A204.1 (cell line): Measurements from ENCODE around the gene SLC5A1.

Source experiments
- FAIRE-seq: peaks from 2 replicates; lab custom pipeline; 2012; peaks lifted over from hg19 to GRCh38; lab: Jason Lieb, UNC

SLC5A1 gene

GRCh38 chr22:32050678-32051515 is 7.8 kb downstream of the SLC5A1 start:
- no peak for FAIRE-seq

- no peak for FAIRE-seq
Observed at GRCh38 chr22:32052244-32052643, 9.2 kb downstream of the SLC5A1 start.

- FAIRE-seq, result no peak
Observed at GRCh38 chr22:32052936-32053791, 10.1 kb downstream of the SLC5A1 start.

- FAIRE-seq, result no peak
Observed at GRCh38 chr22:32055069-32055468, 12.0 kb downstream of the SLC5A1 start.

GRCh38 chr22:32058656-32059260 is 15.7 kb downstream of the SLC5A1 start:
- FAIRE-seq, result no peak

- no peak for FAIRE-seq
Observed at GRCh38 chr22:32059426-32059825, 16.4 kb downstream of the SLC5A1 start.

GRCh38 chr22:32063701-32064100 is 20.6 kb downstream of the SLC5A1 start:
- no peak for FAIRE-seq

GRCh38 chr22:32066820-32067219 is 23.8 kb downstream of the SLC5A1 start:
- FAIRE-seq, result no peak

- no peak for FAIRE-seq
Observed at GRCh38 chr22:32067613-32068012, 24.6 kb downstream of the SLC5A1 start.

GRCh38 chr22:32069579-32070372 is 26.7 kb downstream of the SLC5A1 start:
- no peak for FAIRE-seq

- FAIRE-seq, result no peak
Observed at GRCh38 chr22:32073262-32073661, 30.2 kb downstream of the SLC5A1 start.

GRCh38 chr22:32073823-32074380 is 30.8 kb downstream of the SLC5A1 start:
- no peak for FAIRE-seq

GRCh38 chr22:32075997-32076760 is 33.1 kb downstream of the SLC5A1 start:
- FAIRE-seq, result no peak

- no peak for FAIRE-seq
Observed at GRCh38 chr22:32076761-32077084, 33.7 kb downstream of the SLC5A1 start.

GRCh38 chr22:32077151-32077550 is 34.1 kb downstream of the SLC5A1 start:
- FAIRE-seq, result no peak

- FAIRE-seq, result no peak
Observed at GRCh38 chr22:32079130-32080089, 36.3 kb downstream of the SLC5A1 start.

GRCh38 chr22:32080904-32081303 is 37.8 kb downstream of the SLC5A1 start:
- peak; percentile 73 for FAIRE-seq

- no peak for FAIRE-seq
Observed at GRCh38 chr22:32082331-32082730, 39.3 kb downstream of the SLC5A1 start.

GRCh38 chr22:32083000-32083399 is 39.9 kb downstream of the SLC5A1 start:
- no peak for FAIRE-seq

- FAIRE-seq, result no peak
Observed at GRCh38 chr22:32083814-32084213, 40.8 kb downstream of the SLC5A1 start.
